Choroid plexus epithelial cell (primary cell): ENCODE measurements around the gene ADTRP.

Experiments used
- DNase-seq: peaks from one replicate; pipeline ENCODE4 v3.0.0-alpha.2; 2010; ENCODE audit warnings: low read depth
- H3K4me3 ChIP-seq: 2 replicates; pipeline ENCODE4 v1.5.1; 2011; ENCODE audit warnings: low read depth, mild to moderate bottlenecking, control low read depth, low read length, moderate library complexity
- TF ChIP-seq, protein P1 (sequence below): conservative IDR thresholded peaks from 2 replicates; pipeline ENCODE4 v1.5.1; 2011; ENCODE audit warnings: low read depth, mild to moderate bottlenecking, control low read depth, inconsistent platforms, low read length, moderate library complexity

The ADTRP gene

DNA sequence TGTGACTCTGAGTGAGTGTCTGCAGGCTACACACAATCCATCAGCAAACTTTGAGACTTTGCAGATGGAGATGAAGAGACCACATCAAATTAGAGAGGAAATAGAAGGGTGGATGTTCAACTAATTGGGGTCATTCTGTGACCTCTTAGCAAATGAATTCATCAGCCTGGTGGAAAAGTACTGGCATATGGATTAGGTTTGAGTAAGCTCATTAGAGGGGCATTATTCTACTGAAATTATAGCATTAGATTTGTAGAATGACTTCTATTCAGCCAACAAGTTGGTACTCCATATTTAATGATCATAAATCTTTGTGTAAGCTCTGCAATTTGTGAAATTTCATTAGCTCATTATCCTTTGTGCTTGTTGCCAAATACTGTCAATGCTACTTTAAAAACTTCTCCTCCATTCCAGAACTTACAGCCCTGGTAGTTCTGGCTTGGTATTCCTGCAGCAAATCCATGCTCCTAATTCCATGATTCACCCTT lies 63.8 kb downstream of the ADTRP start:
- H3K4me3 ChIP-seq: no peak overlapping the region
- TF ChIP-seq, protein P1, sequence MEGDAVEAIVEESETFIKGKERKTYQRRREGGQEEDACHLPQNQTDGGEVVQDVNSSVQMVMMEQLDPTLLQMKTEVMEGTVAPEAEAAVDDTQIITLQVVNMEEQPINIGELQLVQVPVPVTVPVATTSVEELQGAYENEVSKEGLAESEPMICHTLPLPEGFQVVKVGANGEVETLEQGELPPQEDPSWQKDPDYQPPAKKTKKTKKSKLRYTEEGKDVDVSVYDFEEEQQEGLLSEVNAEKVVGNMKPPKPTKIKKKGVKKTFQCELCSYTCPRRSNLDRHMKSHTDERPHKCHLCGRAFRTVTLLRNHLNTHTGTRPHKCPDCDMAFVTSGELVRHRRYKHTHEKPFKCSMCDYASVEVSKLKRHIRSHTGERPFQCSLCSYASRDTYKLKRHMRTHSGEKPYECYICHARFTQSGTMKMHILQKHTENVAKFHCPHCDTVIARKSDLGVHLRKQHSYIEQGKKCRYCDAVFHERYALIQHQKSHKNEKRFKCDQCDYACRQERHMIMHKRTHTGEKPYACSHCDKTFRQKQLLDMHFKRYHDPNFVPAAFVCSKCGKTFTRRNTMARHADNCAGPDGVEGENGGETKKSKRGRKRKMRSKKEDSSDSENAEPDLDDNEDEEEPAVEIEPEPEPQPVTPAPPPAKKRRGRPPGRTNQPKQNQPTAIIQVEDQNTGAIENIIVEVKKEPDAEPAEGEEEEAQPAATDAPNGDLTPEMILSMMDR: no peak
- DNase-seq: no peak

DNA sequence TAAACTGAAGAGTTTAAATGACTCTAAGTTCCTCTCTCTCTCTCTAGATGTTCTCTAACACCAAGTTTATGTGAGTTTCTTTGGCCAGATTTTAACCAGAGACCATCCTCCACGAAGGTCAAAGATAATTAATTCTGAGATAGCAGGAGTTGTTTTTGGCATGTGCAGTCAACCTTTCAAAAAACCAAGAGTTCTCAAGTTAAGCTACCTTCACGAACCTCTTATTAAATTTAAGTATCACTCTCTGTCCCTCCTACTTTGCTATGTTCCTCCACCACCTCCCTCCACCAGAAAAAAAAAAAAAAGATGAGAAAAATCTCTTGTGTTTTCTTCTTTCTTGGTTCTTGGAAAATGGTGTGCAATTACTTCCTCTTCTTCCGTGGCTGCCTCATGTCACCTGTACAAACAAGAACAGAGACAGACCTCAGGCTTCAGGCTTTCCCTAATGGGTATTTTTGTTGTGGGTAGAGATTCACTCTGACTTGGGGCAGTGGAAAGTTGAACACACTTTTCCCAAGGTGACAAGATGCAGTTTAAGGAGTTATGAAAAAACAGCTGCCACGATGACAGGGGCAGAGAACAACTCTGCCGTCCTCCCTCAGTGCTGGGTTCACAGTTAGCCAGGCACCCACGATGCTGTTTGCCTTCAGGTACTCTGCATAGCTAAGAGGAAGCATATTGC lies 64.3 kb downstream of the ADTRP start:
- no peak overlapping the region for H3K4me3 ChIP-seq
- TF ChIP-seq, protein P1: no peak
- DNase-seq: no peak

DNA sequence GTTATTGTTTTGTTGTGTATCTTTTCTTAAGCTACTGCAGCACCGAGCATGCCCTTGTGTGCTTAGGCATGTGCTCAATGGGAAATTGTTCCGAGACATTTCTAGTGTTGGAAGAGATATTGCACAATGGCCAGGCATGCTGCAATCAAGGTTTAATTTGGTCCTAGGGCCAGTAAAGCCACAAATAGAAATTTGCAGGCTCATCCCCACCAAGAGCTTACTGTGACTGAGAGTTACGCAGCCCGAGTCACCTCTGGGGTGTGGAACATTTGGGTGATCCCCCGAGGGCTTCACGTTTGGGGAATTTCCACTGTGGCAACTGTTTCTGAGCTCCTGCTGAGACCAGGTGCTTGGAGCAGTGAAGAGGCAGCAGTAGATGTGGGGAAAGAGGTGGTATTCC lies 65.8 kb downstream of the ADTRP start:
- TF ChIP-seq, protein P1: no peak
- H3K4me3 ChIP-seq: no peak overlapping the region
- DNase-seq: peak; percentile 57

DNA sequence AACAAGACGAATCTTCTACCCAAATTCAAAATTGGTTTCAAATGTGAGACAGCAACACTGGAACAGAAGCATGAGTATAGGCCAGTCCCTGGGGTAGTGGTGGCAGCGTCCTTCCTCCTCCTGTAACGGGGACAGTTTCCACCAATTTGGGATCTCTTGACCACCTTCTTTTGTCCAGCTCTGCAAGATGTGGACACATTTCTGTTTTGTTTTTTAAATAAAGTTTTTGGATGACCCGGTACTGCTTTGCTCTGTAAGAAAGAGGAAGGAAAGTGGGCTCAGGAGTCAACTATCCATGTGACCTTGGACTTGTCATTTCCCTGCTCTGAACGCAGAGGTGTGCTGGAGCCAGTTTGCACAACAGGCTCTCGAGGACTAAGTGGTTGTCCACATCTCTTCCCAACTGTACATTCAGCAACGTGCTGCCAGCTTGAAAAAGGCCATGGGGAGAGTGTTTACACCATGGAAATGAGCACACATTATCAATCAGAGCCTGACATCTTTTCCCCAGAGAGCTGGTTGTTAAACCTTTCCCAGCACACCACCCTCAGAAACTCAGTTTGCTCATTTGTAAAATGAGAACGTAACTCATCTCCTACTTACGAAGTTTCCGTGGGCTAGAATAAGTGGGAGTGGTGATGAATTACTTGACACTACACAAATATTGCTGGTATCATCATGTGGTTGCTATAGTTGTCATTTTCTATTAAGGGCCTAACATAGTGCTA lies 66.5 kb downstream of the ADTRP start:
- H3K4me3 ChIP-seq: no peak overlapping the region
- TF ChIP-seq, protein P1: no peak
- no peak for DNase-seq

DNA sequence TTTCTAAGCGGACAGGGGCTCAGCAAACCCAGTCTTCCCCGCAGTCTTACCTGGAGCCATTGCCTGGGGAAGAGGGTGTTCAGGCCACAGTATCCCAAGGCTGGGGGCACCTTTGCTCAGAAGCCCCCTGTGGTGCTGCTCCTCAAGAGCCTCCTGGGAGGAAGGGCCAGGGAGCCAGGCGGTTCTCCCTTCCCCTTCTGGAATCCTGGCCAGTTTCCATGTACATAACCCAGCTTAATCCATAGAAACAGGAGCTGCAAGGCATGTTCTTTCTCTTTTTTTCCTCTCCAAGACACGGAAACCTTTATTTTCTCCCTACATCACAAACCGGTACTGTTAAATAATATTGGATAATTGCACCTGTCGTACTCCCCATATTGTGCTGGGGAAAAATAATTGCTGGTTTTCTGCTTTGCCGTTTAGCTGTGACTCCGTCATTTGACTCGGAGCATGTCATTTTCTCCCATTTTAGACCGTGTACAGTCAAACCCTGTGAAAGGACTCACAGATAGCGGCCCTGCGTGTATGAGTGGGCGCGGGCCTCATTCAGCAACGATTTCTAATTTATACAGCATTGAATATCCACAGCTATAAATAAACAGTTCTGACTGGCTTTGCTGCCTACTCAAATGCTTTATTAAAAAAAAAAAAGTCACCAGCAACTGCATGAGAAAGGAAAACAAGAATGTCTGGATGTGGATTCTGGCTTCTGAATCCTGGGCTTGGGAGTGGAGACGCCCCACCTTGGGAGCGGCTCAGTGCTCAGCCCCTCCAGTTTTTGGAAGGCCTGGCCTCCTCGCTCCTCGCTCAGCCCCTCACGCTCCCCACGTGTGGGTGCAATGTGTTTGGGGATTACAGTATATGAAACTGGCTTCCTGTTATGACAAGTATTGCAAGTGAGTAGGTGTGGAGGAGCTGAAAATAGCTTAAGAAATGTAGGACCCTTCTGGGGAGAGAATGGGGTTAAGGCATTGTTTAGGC lies 67.3 kb downstream of the ADTRP start:
- DNase-seq: no peak
- no peak overlapping the region for H3K4me3 ChIP-seq
- TF ChIP-seq, protein P1: no peak

DNA sequence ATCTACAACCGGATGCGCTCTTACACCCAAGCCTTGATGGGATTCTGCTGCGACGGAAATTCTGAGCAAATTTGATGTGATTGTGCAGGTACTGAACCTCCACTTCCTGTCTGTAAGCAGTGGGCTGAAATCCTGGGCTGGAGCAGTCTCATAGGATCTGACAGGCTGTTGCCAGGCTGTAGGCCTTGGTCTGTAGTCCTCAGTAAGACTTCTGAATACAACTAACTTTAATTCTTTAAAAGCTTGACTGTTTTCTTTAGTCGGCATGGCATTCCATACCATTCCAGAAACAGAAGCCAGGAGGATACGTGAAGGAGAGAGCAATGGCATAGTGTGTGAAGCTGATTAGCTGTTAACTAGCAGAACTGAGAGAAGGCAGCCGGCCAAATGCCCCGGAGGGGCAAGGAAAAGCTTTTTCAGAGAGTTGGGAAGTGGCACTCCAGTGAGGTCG lies 68.3 kb downstream of the ADTRP start:
- TF ChIP-seq, protein P1: no peak
- DNase-seq: no peak
- no peak overlapping the region for H3K4me3 ChIP-seq
